ENCODE measurements around the gene PSTPIP1.

DNA sequence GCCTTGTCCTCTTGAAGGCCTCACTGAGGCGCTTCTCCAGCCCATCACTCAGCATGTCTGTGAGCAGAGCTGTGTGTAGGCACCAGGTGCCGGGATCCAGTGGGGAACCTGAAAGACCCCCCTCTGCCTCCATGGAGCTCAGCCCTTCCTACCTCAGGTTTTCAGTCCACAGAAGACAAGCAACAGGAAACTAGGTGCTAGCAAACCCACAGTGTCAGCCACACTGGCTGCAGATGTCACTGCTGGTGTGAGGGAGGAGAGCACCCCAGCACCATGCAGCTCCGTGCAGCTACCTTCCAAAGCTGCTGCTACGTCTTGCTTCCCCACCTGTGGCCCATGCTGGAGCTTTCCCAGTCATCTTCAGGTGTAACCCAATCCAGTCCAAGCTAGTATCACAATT, 17.9 kb downstream of the PSTPIP1 start:
- TF ChIP-seq SUZ12 (IDR thresholded peaks at IDR 0.05; ENCODE audit: extremely low read depth, insufficient read depth, insufficient read length) (no peak), ZNF274 (IDR thresholded peaks at IDR 0.05; ENCODE audit: low read depth, low read length) (no peak)

Measured in NT2/D1 (cell line).